IPS-NIHi7 (cell line): Measurements from ENCODE around the gene LEFTY2.
"Not testable (repeated sequence)": the region's sequence is repeated elsewhere in the genome, so short reads cannot be mapped to it uniquely, and the experiment has no call there.

Experiments
- DNase-seq: peaks from one replicate; pipeline ENCODE4 v3.0.0; 2012; ENCODE audit warnings: mixed read lengths; ENCODE audit errors: extremely low spot score

The LEFTY2 gene

DNA sequence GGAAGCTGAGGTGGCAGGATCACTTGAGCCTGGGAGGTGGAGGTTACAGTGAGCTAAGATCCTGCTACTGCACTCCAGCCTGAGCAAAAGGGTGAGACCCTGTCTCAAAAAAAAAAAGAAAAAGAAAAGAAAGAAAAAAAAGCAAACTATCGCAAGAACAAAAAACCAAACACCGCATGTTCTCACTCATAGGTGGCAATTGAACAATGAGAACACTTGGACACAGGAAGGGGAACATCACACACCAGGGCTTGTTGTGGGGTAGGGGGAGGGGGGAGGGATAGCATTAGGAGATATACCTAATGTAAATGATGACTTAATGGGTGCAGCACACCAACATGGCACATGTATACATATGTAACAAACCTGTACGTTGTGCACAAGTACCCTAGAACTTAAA lies 11.6 kb downstream of the LEFTY2 start:
- DNase-seq, result not testable (repeated sequence)

DNA sequence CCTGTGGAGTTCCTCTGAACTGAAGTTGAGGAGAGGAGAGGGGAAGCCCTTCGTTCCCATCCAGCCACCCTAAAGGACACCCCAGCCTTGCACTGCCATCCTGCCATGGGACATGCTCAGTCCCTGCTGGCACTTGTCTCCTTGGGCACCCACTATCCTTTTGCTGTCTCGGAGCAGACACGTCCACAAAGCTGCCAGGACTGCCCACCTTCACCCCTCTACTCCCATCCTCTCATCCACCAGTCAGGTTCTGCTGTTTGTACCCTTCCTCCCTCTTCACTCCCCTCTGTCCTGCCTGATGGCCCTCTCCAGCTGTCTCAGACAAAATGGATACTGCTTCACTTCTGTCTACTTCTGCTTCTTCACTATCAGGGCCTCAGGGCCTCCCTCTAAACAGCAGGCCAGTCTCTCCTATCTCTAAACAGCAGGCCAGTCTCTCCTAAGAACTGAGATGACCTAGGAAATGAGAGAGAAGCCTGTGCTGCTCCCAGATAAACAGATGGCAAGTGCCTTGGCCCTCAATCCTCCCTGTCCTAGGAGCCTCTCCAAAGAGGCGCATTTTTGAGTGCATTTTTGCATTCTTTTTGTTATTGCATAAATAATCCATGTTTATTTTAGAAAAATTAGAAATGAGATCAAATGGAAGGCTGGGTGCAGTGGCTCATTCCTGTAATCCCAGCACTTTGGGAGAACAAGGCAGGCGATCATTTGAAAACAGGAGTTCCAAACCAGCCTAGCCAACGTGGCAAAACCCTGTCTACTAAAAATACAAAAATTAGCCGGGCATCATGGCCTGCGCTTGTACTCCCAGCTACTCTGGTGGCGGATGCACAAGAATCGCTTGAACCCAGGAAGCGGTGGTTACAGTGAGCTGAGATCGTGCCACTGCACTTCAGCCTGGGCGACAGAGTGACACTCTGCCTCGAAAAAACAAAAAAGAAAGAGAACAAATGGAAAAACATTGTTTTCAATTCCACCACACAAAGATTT lies 12.5 kb downstream of the LEFTY2 start:
- no peak for DNase-seq

DNA sequence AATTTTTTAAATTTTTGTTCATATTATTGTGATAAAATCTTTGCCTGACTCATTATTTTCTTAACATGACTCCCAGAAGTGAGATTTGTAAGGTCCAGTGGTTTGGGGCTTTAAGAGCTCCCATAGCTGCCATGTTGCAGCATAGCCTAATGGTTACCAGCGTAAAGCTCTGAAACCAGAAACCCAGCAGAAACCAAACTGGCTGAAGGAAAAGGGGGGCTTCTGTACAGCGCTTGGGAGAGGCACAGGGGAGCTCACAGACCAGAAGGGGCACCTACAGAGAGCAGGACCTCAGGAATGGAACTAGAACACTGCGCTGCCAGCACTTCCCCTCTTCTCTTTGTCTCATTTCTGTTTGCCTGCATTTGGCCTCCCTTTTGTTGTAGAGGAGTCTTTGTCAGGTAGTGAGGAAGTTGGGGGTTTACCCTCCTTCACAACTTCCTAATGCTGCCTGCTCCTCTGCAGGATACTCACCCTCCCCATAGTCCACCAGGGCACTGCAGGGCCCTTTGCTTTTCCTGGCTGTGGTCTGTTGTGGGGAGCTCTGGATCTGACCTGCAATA lies 14.4 kb downstream of the LEFTY2 start:
- DNase-seq, result no peak

DNA sequence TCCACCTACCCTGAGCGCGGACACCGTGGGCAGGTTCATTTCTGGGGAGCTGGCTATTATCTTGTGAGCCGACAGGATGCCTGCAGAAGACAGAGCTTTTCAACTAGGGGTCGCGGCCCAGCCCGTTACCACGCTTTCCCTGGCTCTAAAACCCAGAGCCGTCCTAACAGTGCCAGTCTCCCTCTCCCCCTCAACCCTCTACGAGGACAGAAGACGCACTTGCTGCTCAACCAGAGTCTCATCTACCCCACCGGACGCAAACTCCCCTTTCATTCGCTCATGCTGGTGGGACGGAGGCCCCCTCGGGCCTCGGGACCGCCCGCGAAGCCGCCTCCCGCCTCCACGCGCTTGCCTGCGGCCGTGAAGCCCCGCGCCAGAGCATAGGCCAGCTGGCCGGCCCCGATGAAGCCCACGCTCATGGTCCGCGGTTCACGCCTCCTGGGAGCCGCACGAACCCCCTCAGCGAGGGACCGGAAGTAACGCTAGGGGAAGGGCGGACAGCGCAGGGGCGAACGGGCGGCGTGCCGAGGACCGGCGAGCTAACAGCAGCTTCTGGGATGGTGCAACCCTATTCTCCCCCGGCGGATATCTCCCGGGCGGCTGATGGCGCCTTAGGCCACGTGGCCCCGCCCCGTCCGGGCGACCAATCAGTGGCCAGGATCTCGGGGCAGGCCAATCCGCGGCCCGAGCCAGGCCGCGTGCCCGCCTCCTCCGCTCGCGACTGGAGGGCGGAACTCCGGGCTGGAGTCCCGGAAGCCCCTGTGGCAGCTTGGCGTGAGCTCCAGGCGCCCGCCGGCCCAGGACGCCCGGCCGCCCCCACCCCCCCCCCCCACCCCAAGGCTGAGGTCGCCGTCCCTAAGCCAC lies 17.1 kb downstream of the LEFTY2 start, which contains the start of gene PYCR2:
TSS of gene PYCR2 (minus strand) at position 559 of the 864 bp plus-strand sequence. CDS start at position 419, 140 bp downstream.
- DNase-seq, result peak; percentile 99

DNA sequence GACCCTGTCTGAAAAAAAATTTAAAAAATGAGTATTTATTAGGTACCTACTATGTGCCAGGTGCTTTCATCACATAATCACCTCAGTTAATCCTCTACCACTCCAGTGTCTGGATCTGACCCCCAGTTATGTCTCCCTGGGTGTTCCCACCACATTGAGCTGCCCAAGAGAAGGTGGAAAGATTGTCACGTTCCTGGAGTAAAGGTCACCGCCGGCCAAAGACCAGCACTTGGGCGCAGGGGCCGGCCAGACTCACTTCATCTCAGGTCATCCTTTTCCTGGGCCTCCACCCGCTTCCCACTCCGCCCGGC lies 17.7 kb downstream of the LEFTY2 start:
- DNase-seq, result no peak

DNA sequence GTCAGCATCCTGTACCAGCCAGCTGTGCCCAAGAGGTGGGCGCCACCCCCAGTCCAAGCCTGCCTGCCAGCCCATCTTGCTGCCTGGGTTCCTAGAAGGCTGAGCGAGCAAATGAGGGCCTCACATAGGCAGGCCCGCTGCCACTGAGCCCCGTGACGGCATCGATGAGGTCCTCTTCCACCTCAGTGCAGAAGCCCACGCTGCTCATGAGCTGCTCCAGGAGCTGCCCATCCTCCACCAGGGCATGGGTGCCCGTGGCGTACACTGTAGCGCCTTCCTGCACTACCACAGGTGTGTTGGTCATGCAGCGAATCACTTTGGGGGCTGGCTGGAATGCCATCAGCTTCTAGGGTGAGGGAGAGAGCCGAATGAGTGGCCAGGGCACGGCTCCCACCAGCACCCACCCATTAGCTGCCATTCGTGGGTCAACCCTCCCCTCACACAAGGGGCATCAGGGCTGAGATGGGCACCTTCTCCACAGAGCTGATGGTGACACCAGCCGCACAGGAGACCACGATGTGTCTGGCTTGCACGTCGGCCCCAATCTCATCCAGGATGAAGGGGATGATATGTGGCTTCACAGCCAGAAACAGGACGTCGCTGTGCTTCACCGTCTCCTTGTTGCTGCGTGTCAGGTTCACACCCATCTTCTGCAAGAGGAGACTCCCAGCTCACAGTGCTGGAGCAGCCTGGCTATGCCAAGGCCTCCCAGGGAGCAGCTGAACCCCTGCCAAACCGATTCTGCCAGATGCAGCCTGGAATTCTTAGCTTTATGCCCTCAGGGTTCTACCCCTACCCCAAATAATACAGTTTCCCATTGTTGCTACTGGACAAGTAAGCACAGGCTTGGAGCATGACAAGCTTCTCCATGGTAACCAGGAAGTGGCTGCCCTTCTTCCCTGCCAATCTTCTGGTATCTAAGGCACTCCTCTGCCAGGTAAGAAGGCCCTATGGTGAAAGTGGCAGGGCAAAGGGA lies 19.0 kb downstream of the LEFTY2 start:
- no peak for DNase-seq

DNA sequence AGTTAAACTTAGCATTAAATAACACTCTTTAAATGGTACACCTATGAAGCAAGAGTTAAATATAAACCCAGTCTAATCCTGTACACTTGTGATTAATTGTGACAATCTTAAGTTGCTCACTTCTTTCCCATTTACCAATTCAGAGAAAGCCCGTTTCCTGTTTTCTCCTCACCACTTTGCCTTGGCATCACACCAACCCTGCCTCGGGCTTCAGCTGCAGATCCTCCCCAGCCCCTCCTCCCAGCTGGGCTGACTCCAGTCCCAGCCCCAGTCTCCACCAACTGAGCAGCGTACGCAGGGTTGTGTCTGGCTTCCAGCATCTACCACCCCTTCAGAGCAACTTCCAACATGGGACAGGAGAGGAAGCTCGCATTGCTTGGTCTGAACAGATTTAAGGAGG lies 21.1 kb downstream of the LEFTY2 start:
- DNase-seq, result no peak

DNA sequence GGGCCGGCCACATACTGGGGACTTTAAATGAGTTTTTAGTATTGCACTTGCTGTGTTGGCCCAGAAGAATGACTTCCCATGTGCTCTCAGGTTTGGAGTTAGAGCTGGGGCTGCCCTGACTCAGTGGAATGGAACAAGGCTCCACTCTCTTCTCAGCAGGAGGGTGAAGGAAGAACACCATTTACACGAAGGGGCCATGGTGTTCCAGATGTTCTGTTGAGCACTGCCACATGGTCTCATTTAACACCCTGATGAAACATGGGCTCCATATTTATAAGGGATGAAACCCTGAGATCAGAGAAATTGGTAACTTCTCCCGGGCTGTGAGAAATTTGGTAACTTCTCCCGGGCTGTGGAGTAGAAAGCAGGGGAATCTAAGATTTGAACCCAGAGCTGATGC lies 22.7 kb downstream of the LEFTY2 start:
- no peak for DNase-seq

DNA sequence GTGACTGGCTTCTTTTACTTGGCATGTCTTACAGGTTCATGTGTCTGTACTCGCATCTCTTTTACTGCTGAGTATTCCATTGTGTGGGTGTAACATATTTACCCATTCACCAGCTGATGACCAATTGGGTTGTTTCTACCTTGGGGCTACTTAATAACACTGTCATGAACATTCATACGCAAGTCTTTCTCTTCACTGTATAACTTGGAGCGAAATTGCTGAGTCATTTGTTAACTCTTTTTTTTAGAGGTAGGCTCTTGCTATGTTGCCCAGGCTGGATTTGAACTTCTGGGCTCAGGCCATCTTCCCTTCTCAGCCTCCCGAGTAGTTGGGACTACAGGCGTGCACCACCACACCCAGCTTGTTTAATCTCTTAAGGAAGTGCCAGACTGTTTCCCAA lies 23.5 kb downstream of the LEFTY2 start:
- no peak for DNase-seq

DNA sequence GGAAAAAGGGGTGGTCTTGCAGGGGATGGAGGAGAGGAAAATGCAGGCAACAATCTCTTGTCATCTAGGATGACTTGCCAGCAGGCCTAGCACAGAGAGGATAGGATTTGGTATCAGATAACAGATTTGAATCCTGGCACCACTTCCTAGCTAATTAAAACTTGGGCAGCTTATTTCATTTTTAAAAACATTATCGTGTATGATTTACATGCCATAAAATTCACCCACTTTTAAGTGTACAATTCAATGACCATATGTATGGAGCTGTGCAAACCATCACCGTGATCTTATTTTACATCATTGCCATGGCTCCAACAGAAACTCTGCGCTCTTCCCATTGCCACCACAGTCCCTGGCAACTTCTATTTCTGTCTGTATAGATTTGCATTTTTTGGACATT lies 23.9 kb downstream of the LEFTY2 start:
- DNase-seq, result no peak

DNA sequence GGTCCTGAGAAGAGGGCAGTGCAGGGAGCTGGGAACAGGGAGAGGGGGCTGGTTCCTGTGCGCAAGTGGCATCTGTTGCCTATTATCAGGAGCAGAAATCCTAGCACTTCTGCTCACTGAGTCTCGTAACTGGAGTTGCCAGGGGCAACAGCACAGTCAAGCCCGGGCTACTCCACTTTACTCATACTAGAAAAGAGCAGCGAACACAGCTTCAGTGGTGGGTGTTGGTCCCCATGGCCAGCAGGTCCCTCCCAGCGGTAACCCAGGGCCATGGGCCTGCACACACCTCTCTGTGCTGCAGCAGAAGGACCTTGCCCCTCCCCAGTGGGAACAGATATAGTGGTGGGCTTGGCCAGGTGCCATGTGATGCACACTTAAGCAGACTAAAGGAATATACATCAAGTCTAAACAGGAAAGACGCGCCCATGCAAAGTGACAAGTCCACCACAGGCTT lies 25.5 kb downstream of the LEFTY2 start:
- DNase-seq, result no peak

DNA sequence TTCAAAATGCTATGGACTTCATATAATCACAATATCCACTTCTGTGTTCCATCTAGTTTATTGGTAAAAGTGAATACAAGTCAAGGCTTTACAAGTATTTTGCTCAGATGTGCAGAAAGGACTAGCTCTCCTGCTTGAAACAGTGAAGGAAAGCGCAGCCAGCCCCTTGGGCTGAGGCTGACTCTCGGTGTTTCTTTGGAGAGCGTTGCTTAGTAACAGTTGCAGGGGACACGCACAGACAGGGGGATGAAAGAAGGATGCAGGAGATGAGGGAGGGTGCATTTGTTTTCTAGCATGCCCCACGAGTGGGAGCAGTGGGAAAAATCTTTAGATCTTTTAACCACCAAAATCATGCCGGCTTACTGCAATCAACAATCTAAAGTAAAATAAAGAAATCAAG lies 26.1 kb downstream of the LEFTY2 start:
- peak; percentile 6 for DNase-seq

DNA sequence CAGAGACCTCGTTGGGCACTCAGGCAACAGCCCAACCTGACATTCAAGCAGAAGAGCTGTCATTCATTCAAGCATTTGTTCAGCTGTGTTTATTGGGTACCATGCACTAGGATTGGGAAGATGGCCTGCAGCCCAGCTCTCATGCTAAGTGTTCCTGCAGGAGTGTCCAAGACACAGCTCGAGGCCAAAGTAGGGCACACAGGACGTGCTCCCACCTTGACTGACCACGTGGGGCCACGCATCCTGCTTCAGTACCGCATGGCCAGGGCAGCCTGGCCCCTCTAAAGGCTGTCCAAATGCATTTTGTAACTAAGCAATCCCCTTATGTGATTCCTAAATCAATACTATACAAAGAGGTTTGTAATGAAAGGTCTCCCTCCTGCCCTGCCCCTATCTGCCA lies 26.6 kb downstream of the LEFTY2 start:
- DNase-seq, result no peak

DNA sequence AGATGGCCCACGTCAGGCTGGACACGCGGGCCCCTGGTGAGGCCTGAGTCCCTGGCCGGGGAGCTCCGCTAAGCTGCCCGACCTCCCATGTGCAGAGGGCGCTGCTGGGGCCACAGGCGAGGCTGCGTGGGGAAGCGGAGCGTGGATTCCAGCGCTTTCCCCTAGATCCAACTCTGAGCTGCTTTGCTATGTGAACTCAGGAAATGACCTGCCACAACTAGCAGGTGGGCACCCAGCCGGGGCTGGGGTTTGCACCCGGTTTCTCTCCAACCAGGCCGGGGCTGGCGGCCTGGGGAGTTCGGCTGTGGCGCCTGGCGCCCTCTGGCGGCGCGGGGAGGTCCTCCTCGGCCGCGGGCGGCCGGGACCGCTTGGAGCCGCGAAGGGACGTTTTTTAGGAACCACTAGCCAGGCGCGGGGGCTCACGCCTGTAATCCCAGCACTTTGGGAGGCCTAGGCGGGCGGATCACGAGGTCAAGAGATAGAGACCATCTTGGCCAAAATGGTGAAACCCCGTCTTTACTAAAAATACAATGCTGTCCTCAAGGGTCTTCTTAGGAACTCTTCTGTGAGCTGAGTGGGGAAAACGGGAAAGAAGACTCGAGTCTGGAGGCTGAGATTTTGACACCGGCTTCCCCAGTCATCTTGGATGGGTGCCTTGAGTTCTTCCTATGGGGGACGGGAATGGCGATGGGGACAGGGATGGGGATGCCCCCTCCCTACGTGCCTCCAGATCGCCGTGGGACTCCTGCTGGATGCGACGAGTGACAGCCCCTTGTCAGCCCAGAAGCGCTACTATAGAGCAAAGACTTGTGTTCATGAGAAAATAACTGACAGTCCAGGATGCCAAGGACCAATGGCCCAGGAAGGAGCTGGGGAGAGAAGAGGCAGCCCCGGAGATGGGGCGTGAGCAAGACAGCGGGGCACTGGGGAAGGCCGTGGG lies 29.6 kb downstream of the LEFTY2 start:
- DNase-seq, result peak; percentile 82

DNA sequence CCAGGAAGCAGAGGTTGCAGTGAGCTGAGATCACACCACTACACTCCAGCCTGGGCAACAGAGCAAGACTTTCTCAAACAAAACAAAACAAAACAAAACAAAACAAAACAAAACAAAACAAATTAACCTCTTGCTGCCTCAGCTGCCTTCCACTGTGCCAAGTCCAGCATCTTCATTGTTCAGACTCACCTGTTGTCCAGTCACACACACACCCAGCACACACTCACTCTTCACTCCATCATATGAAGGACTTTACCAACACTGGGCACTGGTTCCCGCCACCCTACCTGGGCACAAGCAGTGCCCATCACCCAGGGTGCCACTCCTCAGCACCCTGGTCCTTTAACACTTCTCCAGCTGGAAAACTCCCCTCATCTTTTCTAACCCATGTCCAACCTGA lies 31.5 kb downstream of the LEFTY2 start:
- no peak for DNase-seq

DNA sequence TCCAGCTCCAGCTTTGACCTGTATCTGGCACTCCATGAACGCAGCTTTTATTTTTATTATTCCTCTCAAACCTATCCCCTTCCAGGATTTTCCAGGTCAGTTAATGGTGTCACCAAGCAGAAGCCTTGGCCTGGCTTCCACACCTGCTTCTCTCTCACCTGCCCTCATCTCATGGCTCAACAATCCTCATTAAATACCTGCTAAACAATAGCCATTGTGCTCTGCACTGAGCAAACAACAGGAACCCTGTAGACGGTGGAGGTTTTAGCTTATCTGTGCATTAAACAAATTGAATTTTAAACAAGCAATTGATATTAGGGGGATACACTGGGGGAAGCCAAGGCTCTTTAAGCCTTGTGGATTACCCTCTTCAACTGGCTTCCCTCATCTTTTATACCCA lies 32.2 kb downstream of the LEFTY2 start:
- DNase-seq, result no peak

DNA sequence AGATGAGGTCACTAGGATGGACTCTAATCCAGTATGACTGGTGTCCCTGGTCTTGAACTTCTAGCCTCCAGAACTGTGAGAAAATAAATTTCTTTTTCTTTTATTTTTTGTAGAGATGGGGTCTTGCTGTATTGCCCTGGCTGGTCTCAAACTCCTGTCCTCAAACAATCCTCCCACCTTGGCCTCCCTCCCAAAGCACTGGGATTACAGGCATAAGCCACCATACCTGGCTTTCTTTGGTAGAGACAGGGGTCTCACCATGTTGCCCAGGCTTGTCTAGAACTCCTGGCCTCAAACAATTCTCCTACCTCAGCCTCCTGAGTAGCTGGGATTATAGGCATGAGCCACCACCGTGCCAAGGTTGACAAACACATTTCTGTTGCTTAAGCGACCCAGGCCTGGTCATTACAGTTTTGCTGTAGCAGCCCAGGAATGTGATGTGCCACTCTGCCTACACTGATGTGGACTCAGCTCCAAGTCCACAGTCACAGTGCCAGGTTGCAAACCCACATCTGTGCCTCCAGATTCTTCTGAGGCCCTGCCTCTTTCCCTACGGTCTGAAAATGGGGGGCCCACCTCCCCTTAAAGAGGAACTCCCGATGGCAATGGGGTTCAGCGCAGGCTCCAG lies 32.9 kb downstream of the LEFTY2 start:
- DNase-seq, result no peak

DNA sequence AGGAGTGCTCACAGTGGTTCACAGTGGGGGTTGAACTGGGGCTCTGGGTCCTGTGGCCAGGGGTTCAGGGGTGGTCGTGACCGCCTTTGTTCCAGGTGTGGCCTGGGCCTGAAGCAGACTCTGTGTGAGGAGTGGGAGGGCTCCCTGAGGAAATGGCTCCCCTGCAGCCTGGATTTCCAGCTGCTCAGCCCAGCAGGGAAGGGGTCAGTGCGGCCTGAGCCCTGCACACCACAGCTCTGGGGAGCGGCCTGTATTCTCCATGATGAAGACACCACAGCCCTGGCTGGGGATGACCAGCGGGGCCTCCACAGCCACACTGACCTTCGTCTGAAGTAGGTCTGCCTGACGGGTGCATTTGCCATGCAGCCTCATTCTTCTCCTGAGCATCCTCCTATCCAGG lies 33.7 kb downstream of the LEFTY2 start:
- DNase-seq, result no peak

DNA sequence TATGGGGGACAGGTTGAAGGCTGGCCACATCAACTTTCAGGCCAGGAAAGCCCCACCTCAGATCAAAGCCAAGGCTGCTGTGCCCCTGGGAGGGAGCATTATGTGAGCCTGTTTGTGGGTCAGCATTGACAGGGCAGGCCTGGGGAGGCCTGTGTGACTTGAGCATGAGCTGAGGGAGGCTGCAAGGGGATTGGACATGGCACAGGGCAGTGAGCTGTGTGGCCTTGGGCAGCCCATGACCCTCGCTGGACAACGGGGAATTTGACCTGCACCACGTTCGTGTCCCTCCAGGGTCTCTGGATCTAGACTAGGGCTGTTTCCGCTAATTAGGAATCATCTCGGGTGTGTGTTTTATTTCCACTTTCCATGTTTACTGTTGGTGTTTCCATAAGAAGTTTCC lies 34.6 kb downstream of the LEFTY2 start:
- DNase-seq, result no peak

DNA sequence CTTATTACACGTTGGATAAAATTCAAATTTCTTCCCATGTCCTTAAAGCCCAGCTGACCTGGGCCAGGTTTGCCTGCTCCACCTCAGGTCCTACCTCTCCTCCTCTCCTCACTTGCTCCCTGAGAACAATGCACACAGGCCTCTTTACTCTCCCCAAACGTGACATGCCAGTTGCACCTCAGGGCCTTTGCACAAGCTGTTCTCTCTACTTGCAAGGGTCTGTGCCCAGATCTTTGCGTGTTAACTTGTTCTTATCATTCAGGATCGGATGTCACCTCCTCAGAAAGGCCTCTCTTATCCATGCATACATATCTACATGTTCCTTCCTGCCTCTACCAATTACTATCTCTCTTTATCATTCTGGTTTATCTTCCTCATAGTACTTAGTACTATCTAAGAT lies 37.4 kb downstream of the LEFTY2 start:
- no peak for DNase-seq
